HEK293 (cell line): ENCODE measurements around the gene LRRC23.

Source experiments
- GLIS2 ChIP-seq: fragments of 450-650 bp; formaldehyde crosslinking; IDR thresholded peaks from 2 replicates; pipeline ENCODE4 v1.5.1; 2016; ENCODE audit warnings: missing biosample characterization, missing genetic modification characterization
- KLF16 ChIP-seq: fragments of 450-650 bp; formaldehyde crosslinking; IDR thresholded peaks from 2 replicates; pipeline ENCODE4 v1.5.1; 2017; ENCODE audit warnings: missing biosample characterization, missing genetic modification characterization
- KLF9 ChIP-seq: fragments of 450-650 bp; formaldehyde crosslinking; IDR thresholded peaks from 2 replicates; pipeline ENCODE4 v1.5.1; 2016; ENCODE audit warnings: missing biosample characterization, missing genetic modification characterization, low read depth
- SP7 ChIP-seq: fragments of 450-650 bp; formaldehyde crosslinking; IDR thresholded peaks from 2 replicates; pipeline ENCODE4 v1.5.1; 2016; ENCODE audit warnings: missing biosample characterization, missing genetic modification characterization
- ZFP41 ChIP-seq: fragments of 450-650 bp; formaldehyde crosslinking; IDR thresholded peaks from 2 replicates; pipeline ENCODE4 v1.5.1; 2016; ENCODE audit warnings: missing biosample characterization, missing genetic modification characterization, borderline replicate concordance
- ZNF133 ChIP-seq: fragments of 450-650 bp; formaldehyde crosslinking; IDR thresholded peaks from 2 replicates; pipeline ENCODE4 v1.5.1; 2016; ENCODE audit warnings: missing biosample characterization, missing genetic modification characterization
- ZNF174 ChIP-seq: fragments of 450-650 bp; formaldehyde crosslinking; IDR thresholded peaks from 2 replicates; pipeline ENCODE4 v1.5.0; 2017; ENCODE audit warnings: missing biosample characterization, mild to moderate bottlenecking, missing genetic modification characterization
- ZNF2 ChIP-seq: fragments of 450-650 bp; formaldehyde crosslinking; IDR thresholded peaks from 2 replicates; pipeline ENCODE4 v1.5.1; 2016; ENCODE audit warnings: missing biosample characterization, missing genetic modification characterization
- ZNF211 ChIP-seq: fragments of 450-650 bp; formaldehyde crosslinking; IDR thresholded peaks from 2 replicates; pipeline ENCODE4 v1.5.1; 2016; ENCODE audit warnings: low read depth, missing biosample characterization, missing genetic modification characterization
- ZNF223 ChIP-seq: fragments of 450-650 bp; formaldehyde crosslinking; IDR thresholded peaks from 2 replicates; pipeline ENCODE4 v1.5.1; 2016; ENCODE audit warnings: missing biosample characterization, missing genetic modification characterization
- ZNF394 ChIP-seq: fragments of 450-650 bp; formaldehyde crosslinking; IDR thresholded peaks from 2 replicates; pipeline ENCODE4 v1.5.1; 2016; ENCODE audit warnings: missing biosample characterization, missing genetic modification characterization, mild to moderate bottlenecking, moderate library complexity, borderline replicate concordance
- ZNF473 ChIP-seq: fragments of 450-650 bp; formaldehyde crosslinking; IDR thresholded peaks from 2 replicates; pipeline ENCODE4 v1.5.1; 2017; ENCODE audit warnings: missing biosample characterization, missing genetic modification characterization
- ZNF501 ChIP-seq: fragments of 450-650 bp; formaldehyde crosslinking; IDR thresholded peaks from 2 replicates; pipeline ENCODE4 v1.5.1; 2016; ENCODE audit warnings: missing biosample characterization, missing genetic modification characterization
- ZNF514 ChIP-seq: fragments of 450-650 bp; formaldehyde crosslinking; IDR thresholded peaks from 2 replicates; pipeline ENCODE4 v1.5.1; 2016; ENCODE audit warnings: missing biosample characterization, missing genetic modification characterization
- ZNF558 ChIP-seq: fragments of 450-650 bp; formaldehyde crosslinking; IDR thresholded peaks from 2 replicates; pipeline ENCODE4 v1.5.1; 2016; ENCODE audit warnings: missing biosample characterization, missing genetic modification characterization
- ZNF571 ChIP-seq: fragments of 450-650 bp; formaldehyde crosslinking; IDR thresholded peaks from 2 replicates; pipeline ENCODE4 v1.5.0; 2017; ENCODE audit warnings: missing biosample characterization, missing genetic modification characterization
- ZNF596 ChIP-seq: fragments of 450-650 bp; IDR thresholded peaks from 2 replicates; pipeline ENCODE4 v1.5.0; 2018; ENCODE audit warnings: missing biosample characterization, mild to moderate bottlenecking, missing genetic modification characterization, moderate library complexity
- ZNF654 ChIP-seq: fragments of 450-650 bp; formaldehyde crosslinking; IDR thresholded peaks from 2 replicates; pipeline ENCODE4 v1.5.1; 2016; ENCODE audit warnings: low read depth, missing biosample characterization, missing genetic modification characterization
- ZNF677 ChIP-seq: fragments of 450-650 bp; IDR thresholded peaks from 2 replicates; pipeline ENCODE4 v1.5.0; 2018; ENCODE audit warnings: missing biosample characterization, mild to moderate bottlenecking, missing genetic modification characterization, moderate library complexity
- ZNF785 ChIP-seq: fragments of 450-650 bp; formaldehyde crosslinking; IDR thresholded peaks from 2 replicates; pipeline ENCODE4 v1.5.1; 2016; ENCODE audit warnings: missing biosample characterization, missing genetic modification characterization
- ZNF830 ChIP-seq: fragments of 450-650 bp; IDR thresholded peaks from 2 replicates; pipeline ENCODE4 v1.5.0; 2018; ENCODE audit warnings: missing biosample characterization, missing genetic modification characterization, low read depth, mild to moderate bottlenecking, moderate library complexity
- ZSCAN23 ChIP-seq: fragments of 450-650 bp; formaldehyde crosslinking; IDR thresholded peaks from 2 replicates; pipeline ENCODE4 v1.5.1; 2016; ENCODE audit warnings: missing biosample characterization, missing genetic modification characterization
- TF ChIP-seq, protein P1 (sequence below): fragments of 450-650 bp; formaldehyde crosslinking; IDR thresholded peaks from 2 replicates; pipeline ENCODE4 v1.5.1; 2016; ENCODE audit warnings: missing biosample characterization, missing genetic modification characterization
- TF ChIP-seq, protein P2 (sequence below): sonication (generic); formaldehyde crosslinking; IDR thresholded peaks from 2 replicates; pipeline ENCODE4 v1.8.1; 2022; ENCODE audit warnings: mild to moderate bottlenecking, moderate library complexity, missing genetic modification reagents
- TF ChIP-seq, protein P3 (sequence below): IDR thresholded peaks from 2 replicates; pipeline ENCODE4 v1.6.1; 2011; ENCODE audit warnings: mild to moderate bottlenecking, low read depth, low read length, borderline replicate concordance
- TF ChIP-seq, protein P4 (sequence below): fragments of 450-650 bp; formaldehyde crosslinking; IDR thresholded peaks from 2 replicates; pipeline ENCODE4 v1.5.1; 2016; ENCODE audit warnings: missing biosample characterization, missing genetic modification characterization
- TF ChIP-seq, protein P5 (sequence below): fragments of 450-650 bp; formaldehyde crosslinking; optimal IDR thresholded peaks from 2 replicates; pipeline ENCODE3; 2016; ENCODE audit warnings: missing biosample characterization, mild to moderate bottlenecking, missing genetic modification characterization
- TF ChIP-seq, protein P6 (sequence below): fragments of 450-650 bp; formaldehyde crosslinking; IDR thresholded peaks from 2 replicates; pipeline ENCODE4 v1.5.1; 2016; ENCODE audit warnings: missing biosample characterization, missing genetic modification characterization

LRRC23 gene

DNA sequence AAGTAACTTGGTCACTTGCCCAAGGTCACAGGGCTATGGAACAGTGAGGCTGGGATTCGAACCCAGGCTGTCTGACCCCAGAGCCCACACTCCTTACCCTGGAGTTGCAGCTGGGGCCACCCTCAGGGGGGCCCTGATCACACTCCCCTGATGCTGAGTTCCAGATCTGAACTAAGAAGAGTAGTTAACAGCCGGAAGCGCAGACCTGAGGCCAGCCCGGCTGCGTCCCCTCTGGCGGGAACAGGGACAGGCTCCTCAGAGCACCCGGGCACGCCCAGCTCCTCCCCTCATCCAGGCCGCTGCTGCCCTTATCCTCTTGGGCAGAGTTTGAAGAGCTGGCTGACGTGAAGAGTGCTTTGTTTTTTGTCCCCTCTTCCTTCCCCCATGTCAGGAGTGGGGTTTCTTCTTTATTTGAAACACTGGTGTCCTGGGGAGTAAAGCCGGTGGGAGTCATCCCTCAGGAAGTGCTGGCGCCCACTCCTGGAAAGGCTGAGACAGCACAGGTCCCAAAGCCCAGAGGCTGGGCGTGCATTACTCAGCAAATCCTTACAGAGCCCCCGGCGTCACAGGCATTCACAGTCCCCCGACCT, 57.2 kb downstream of the LRRC23 start (continued):
- TF ChIP-seq, protein P1, sequence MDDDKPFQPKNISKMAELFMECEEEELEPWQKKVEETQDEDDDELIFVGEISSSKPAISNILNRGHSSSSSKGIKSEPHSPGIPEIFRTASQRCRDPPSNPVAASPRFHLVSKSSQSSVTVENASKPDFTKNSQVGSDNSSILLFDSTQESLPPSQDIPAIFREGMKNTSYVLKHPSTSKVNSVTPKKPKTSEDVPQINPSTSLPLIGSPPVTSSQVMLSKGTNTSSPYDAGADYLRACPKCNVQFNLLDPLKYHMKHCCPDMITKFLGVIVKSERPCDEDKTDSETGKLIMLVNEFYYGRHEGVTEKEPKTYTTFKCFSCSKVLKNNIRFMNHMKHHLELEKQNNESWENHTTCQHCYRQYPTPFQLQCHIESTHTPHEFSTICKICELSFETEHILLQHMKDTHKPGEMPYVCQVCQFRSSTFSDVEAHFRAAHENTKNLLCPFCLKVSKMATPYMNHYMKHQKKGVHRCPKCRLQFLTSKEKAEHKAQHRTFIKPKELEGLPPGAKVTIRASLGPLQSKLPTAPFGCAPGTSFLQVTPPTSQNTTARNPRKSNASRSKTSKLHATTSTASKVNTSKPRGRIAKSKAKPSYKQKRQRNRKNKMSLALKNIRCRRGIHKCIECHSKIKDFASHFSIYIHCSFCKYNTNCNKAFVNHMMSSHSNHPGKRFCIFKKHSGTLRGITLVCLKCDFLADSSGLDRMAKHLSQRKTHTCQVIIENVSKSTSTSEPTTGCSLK, result no peak
- TF ChIP-seq, protein P2, sequence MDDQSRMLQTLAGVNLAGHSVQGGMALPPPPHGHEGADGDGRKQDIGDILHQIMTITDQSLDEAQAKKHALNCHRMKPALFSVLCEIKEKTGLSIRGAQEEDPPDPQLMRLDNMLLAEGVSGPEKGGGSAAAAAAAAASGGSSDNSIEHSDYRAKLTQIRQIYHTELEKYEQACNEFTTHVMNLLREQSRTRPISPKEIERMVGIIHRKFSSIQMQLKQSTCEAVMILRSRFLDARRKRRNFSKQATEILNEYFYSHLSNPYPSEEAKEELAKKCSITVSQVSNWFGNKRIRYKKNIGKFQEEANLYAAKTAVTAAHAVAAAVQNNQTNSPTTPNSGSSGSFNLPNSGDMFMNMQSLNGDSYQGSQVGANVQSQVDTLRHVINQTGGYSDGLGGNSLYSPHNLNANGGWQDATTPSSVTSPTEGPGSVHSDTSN (CRISPR knock-in tag), result no peak
- TF ChIP-seq ZNF133 (no peak), ZNF654 (tag by site-specific recombination) (peak; percentile 16), SP7 (tag by site-specific recombination) (peak; percentile 65), ZNF394 (tag by site-specific recombination) (peak; percentile 33; the same call in 1 of the 2 replicates), ZNF501 (tag by site-specific recombination) (no peak; the same call in 1 of the 2 replicates), ZNF596 (no peak), ZNF174 (tag by site-specific recombination) (no peak), GLIS2 (tag by site-specific recombination) (peak; percentile 68; the same call in 1 of the 2 replicates), ZNF514 (tag by site-specific recombination) (no peak), ZNF785 (tag by site-specific recombination) (no peak), ZFP41 (no peak), KLF16 (tag by site-specific recombination) (no peak; the same call in none of the 2 replicates), ZNF558 (tag by site-specific recombination) (no peak), KLF9 (tag by site-specific recombination) (peak; percentile 81), ZNF677 (0 out of 2 replicates have a peak, but pooled peaks have one; percentile 28), ZNF473 (tag by site-specific recombination) (no peak), ZNF2 (no peak), ZSCAN23 (tag by site-specific recombination) (no peak), ZNF211 (no peak), ZNF571 (tag by site-specific recombination) (no peak), ZNF223 (tag by site-specific recombination) (no peak), ZNF830 (no peak)
- TF ChIP-seq, protein P3, sequence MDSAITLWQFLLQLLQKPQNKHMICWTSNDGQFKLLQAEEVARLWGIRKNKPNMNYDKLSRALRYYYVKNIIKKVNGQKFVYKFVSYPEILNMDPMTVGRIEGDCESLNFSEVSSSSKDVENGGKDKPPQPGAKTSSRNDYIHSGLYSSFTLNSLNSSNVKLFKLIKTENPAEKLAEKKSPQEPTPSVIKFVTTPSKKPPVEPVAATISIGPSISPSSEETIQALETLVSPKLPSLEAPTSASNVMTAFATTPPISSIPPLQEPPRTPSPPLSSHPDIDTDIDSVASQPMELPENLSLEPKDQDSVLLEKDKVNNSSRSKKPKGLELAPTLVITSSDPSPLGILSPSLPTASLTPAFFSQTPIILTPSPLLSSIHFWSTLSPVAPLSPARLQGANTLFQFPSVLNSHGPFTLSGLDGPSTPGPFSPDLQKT, result no peak
- TF ChIP-seq, protein P4, sequence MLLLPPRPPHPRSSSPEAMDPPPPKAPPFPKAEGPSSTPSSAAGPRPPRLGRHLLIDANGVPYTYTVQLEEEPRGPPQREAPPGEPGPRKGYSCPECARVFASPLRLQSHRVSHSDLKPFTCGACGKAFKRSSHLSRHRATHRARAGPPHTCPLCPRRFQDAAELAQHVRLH, result no peak
- TF ChIP-seq, protein P5, sequence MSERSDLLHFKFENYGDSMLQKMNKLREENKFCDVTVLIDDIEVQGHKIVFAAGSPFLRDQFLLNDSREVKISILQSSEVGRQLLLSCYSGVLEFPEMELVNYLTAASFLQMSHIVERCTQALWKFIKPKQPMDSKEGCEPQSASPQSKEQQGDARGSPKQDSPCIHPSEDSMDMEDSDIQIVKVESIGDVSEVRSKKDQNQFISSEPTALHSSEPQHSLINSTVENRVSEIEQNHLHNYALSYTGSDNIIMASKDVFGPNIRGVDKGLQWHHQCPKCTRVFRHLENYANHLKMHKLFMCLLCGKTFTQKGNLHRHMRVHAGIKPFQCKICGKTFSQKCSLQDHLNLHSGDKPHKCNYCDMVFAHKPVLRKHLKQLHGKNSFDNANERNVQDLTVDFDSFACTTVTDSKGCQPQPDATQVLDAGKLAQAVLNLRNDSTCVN (tag by site-specific recombination), result peak; percentile 45
- TF ChIP-seq, protein P6, sequence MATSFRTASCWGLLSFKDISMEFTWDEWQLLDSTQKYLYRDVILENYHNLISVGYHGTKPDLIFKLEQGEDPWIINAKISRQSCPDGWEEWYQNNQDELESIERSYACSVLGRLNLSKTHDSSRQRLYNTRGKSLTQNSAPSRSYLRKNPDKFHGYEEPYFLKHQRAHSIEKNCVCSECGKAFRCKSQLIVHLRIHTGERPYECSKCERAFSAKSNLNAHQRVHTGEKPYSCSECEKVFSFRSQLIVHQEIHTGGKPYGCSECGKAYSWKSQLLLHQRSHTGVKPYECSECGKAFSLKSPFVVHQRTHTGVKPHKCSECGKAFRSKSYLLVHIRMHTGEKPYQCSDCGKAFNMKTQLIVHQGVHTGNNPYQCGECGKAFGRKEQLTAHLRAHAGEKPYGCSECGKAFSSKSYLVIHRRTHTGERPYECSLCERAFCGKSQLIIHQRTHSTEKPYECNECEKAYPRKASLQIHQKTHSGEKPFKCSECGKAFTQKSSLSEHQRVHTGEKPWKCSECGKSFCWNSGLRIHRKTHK, result no peak
